HG02588 (cell line): ENCODE data around the gene WNT10A.
"Not testable (repeated sequence)": the region's sequence is repeated elsewhere in the genome, so short reads cannot be mapped to it uniquely, and the experiment has no call there.

Experiments
- ATAC-seq: cut with Tn5 transposase; IDR thresholded peaks from one replicate; pipeline ENCODE4 v1.9.1; 2021; ENCODE audit warnings: mild to moderate bottlenecking, moderate library complexity; ENCODE audit not compliant: unreplicated experiment

WNT10A gene

DNA sequence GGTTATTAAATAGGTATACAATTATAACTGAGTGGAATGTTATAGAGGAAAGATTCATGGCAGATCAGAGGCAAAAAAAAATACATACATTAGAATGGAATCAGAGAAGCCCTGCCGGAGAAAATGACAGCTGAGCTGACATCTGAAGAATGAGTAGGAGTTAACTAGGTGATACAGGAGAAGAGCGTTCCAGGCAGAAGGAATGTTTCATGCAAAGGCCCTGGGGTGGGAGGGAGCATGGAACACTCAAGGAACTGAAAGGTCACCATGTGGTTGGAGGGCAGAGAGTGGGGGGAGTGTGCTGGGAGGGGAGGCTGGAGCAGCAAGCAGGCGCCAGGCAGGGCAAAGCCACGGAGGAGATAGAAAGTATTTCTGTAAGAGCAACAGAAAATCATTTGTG is 47.2 kb downstream of the WNT10A start:
- ATAC-seq = no peak

GRCh38 chr2:218930488-218930887 is 49.8 kb downstream of the WNT10A start:
- not testable (repeated sequence) for ATAC-seq

DNA sequence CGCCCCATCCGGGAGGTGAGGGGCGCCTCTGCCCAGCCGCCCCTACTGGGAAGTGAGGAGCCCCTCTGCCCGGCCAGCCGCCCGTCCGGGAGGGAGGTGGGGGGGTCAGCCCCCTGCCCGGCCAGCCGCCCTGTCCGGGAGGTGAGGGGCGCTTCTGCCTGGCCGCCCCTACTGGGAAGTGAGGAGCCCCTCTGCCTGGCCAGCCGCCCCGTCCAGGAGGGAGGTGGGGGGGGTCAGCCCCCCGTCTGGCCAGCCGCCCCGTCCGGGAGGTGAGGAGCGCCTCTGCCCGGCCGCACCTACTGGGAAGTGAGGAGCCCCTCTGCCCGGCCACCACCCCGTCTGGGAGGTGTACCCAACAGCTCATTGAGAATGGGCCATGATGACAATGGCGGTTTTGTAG is 51.1 kb downstream of the WNT10A start:
- ATAC-seq = not testable (repeated sequence)
